ENCODE data around the gene PSMA5. TPM values are rescaled to one million over a fixed set of nuclear protein-coding genes. Genes with fewer than 3 reads are reported as not detected.

Gene PSMA5
- total RNA-seq, 1 donor from 2014 or later: 216 TPM

DNA sequence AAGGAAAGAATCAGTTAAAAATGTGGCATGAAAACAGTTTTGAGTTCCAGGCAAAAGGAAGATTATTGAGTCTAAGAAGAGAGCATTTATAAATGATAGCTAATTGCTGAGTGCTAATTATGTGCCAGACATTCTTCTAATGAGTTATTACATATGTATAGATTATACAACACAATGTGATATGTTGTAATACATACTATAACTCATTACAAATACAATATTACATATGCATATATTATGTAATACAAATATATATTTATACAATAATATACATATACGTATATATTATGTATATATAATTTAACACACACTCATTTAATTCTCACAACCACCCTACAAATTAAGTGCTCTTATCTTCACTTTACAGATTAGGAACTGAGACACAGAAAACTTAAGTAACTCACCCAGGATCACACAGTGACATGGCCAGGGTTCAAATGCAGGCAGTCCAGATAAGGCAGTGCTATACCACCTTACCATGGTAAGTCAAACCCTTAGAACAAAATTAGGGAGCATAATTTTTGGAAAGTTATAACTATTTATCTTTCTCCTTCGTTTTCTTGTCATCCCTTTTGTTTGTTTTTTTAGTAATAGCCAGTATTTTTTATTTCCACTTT, 32.5 kb downstream of the PSMA5 start:
- intact Hi-C loops (cut with micrococcal nuclease): no loop called here

DNA sequence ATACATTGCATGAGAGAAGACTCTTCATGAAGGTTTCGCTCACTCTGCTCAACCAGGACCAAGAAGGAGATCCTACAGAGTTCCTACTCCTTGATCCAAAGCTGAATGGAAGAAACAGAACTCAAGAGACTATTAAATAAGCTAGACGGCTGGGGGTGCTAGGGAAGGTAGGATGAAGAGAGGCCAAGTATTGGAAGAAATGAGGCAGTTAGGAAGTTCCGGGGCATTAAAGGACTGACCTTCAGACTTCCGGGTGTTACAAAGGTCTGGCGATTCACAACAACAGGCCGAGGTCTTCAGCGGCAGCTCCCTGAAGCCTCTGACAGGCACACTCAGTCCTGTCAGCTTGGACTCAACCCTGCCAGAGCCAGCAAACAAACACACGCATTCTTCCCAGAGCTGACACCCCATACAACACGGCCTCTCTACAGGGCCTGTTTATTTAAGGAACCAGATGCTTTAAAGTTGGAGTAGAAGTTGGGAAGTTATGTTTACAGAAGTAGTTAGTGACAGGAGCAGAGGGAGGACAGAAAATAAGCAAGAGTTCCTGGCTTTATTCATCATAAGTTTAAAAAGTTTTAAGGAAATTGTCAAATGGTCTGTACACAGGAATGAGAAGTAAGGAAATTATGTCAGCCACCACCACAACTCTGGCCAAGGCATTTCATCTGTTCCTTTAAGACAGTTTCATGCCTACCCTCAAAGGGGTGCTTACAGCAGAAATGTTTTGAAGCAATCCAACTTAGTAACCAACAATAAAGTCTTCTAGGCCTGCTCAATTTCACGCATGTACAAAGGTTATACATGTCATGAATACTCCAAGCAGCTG, 33.2 kb downstream of the PSMA5 start:
- intact Hi-C loops (cut with micrococcal nuclease): no loop called here

DNA sequence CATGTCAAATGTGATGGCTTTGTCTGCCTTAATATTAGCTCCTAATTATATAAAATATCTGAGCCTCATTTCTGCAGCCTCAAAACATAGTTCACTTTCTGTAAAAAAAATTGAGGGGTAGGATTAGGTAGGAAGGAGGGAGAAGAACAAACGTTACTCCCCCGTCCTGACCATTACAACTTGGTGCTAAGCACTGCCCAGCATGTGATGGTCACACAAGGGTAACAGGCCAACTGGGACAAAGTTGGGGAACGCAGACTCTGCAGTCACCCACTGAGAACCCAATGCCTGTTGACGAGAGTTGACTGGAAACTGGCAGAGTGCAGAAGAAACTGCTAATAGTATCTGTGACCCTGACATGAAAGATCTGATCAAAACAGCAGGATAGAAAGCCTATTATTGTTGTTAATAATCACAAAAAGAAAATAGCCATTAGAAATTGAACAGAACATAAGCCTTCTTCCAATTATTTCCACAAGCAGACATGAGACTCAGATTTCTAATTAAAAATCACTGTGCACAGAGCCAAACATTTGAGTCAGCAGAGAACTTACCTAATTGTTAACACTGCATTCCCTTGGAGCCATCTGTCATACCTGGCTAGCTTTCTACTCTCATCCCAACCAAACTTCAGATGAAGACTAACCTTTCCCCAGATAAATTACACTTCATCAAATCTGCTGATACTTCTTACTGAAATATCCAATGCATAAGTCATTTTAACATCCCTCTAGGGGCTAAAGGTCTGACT, 34.0 kb downstream of the PSMA5 start:
- intact Hi-C loops (cut with micrococcal nuclease): no loop called here

DNA sequence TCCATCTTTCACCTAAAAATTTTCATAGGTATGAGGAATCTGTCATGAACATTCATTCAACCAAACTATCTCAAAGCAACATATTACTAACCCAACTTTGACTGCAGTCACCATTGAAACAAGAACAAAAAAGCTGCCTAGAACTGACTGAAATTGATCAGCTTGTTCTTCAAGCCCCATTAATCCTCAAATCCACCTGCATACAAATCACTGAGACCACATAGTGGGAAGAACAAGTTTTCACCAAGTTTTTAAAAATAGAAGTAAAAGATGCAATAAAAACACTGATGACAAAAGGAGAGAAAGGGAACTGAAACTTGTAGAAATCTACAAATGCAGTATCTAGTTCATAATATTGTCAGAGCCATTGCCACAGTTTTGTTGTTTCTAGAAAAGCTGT, 34.6 kb downstream of the PSMA5 start:
- intact Hi-C loops (cut with micrococcal nuclease): no loop called here

DNA sequence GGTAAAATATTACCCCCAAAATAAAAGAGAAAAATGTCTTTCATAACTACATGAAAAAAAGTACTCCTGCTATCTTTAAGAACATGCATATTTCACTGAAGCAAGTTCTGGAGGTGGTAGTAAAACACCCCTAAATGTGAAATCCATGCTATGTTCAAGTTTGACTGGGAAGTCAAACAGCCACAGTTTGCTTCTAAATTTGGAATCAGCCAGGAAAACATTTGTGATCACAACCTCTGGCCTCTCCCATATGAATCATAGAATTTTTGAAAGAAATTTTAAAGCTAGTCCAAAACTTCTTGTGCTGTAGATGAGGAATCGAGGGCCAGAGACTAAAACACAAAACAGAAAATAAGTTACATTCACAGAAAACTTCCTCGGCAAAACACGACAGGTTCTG, 35.1 kb downstream of the PSMA5 start:
- intact Hi-C loops (cut with micrococcal nuclease): no loop called here

DNA sequence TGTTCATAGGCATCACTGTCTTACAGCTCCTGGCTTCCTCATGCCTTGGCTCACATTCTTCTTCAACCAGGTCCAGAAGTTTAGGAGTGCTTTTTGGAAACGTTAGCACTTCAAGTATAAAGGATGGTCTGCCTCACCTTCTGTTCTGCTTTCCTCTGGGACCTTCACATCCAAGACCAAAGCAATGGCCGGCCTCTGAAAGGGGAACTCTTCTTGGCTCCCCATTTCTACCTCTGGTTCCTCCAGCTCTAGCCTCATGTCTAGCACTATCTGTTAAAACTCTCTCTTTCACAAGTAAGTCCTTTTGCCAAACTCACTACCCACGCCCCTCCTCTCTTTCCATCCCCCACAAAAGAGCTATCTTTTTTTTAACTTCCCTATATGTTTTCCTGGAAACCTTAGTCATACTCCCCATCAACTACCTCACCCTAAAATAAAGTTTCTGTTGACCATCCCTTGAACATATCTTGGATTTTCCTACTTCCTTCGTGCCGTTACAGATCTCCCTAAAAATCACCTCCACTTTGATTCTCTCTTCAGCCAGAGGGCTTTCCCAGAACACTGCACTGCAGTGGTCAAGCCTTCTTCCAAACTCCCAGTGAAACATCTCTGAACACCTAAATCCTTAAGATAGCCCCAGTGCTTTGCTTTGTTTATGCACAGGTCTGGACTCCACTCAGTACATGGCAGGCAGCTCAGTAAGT, 36.5 kb downstream of the PSMA5 start:
- intact Hi-C loops (cut with micrococcal nuclease): no loop called here

DNA sequence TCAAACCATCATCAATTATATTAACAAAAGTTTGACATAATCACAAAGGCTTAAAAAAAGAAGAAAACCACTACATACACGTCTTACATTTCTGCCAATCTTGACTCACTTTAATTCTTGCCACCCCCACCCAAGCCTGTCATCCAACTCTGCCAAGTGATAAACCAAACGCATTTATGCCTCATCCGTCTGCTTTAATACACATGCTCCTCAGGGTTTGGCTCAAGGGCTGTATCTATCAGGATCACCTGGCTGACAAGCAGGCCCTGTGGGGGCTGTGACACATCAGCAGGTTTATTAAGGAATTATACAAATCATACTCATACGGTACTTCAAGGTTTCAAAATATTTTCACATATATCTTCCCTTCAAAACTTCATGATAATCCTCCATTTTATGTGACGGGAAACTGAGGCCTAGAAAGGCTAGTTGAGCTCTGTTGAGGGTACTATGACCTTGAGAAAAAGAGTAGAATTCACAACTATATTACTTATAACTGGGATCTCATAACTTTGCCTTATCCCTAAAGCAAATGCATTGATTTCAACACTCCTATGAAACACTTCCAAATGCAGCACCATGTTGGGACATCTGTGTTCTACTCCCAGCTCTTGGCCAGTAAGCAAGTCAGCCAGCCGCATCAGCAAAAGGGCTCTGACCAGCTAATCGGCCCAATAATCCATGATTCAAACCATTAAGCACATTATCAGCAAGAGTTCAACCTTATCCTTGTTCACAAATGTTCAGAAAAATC, 37.2 kb downstream of the PSMA5 start:
- intact Hi-C loops (cut with micrococcal nuclease): no loop called here

DNA sequence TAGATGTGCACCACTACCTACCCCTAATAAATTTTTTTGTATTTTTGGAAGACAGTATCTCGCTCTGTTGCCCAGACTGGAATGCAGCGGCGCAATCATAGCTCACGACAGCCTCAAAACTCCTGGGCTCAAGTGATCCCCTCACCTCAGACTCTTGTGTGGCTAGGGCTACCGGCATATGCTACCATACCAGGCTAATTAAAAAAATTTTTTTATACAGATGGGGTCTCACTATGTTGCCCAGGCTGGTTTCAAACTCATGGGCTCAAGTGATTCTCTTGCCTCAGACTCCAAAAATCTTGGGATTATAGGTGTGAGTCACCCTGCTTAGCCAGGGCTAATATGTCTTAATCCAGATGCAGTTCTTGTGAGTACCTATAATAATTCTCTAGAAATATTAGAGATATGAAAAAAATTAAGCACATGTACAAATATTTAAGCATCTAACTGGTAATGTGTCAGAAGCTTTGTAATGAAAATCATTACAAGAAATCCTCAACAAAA, 38.0 kb downstream of the PSMA5 start:
- intact Hi-C loops (cut with micrococcal nuclease): no loop called here

DNA sequence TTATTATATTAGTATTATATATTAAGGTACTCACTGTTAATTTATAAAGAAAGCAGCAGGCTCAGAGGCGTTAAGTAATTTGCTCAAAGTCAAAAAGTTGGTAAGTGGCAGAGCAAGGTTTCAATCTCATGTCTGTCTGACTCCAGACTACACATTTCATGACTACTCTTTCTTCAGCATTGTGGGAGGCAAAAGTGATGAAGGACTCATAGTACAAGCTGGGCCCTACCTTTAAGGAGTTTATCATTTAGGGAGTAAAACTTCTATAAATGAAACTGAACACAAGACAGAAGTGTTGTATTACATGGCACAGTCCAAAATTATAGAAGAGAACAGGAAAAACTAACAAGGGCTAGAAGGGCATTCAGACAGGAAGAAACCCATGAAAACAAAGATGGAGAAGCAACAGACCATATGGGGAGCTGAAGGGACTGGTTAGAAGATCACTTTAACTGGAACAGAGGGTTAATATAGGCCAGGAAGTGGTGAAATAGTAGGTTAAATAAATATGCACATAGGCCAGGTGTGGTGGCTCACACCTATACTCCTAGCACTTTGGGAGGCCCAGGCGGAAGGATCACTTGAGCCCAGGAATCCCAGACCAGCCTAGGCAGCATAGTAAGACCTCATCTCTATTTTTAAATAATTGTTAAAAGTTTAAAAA, 40.1 kb downstream of the PSMA5 start:
- intact Hi-C loops (cut with micrococcal nuclease): no loop called here

DNA sequence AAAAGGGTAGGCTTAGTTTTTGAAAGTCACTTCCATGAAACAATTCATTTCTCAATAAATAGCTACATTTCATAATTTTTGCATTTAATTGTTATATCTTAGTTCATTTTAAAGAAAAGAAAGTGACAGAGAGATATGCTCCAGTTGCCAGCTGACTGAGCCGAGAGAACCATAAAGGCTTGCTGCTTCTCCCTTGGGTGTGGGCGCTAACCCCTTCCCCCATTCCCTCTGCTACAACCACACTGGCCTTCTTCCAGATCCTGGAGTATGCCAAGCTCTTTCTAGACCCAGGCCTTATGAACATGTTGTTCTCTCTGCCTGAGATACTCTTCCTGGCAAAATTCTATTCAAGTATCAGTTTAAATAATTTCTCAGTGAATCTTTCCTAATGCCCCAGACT, 40.8 kb downstream of the PSMA5 start:
- intact Hi-C loops (cut with micrococcal nuclease): no loop called here

DNA sequence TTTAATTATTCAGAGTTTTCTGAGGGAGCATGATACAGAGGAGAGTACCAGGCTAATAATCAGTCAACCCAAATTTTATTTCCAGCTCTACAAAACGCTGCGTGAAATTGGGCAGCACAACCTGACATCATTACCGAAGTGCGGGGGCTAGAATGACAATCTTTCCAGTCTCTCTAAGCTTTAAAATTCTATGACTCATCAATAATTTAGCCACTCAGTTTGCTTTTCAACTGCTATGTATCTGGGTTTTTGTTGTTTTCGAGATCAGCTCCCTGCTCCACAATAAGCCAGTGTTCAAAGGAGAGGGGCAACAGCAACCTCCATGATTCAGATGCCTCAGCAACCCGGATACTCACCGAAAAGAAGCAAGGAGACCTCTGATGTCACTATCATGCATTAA, 42.4 kb downstream of the PSMA5 start:
- intact Hi-C loops (cut with micrococcal nuclease): no loop called here

DNA sequence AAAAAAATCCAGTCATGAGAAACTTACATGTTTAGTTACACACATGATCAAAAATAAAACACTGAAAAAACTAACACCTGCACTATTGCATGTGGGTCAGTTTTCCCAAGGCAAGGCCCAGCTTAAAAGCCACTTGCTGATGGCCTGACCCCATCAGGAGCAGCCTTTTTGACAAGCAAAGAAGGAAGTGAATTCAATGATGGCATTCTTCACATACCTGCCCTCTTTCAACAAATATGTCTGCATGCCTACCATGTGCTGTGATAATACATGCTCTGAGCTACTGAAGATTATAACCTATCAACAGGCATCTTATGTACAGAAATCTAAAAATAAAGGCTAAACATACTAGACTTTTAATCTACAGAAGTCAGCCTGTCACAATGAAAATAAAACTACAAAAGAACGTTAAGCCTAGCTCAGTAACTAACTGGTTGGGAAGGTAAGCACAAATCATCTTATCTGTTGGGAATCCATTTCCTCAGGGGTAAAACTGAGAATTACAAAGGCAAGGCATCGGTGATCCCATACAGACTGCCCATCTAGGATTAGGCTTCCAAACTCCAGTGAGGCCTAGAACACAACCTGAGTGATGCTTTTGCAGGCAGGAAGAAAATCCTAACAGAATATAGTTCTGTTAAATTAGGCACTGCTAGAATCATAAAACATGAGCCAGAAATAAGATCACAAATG, 43.0 kb downstream of the PSMA5 start:
- intact Hi-C loops (cut with micrococcal nuclease): no loop called here

DNA sequence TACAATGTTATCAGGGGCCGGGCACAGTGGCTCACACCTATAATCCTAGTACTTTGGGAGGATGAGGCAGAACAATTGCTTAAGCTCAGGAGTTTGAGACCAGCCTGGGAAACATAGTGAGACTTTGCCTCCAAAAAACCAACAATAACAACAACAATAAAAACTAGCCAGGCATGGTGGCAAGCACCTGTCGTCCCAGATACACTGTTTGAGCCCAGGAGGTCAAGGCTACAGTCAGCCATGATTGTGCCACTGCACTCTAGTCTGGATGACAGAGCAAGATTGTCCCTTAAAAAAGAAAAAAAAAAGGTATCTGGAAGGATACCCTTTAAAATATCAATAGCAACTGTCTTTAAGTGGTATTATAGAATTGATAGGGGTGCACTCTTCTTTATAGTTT, 44.7 kb downstream of the PSMA5 start:
- intact Hi-C loops (cut with micrococcal nuclease): no loop called here

DNA sequence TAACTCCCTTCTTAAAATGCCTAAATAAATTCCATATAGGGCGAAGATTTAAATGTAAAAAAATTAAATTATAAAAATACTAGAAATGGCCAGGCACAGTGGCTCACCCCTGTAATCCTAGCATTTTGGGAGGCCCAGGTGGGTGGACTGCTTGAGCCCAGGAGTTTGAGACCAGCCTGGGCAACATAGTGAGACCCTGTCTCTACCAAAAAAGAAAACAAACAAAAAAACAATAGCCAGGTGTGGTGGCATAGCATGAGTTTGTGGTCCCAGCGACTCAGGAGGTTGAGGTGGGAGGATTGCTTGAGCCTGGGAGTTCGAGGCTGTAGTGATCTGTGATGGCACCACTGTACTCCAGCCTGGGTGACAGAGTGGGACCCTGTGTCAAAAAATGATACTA, 46.3 kb downstream of the PSMA5 start:
- intact Hi-C loops (cut with micrococcal nuclease): no loop called here

DNA sequence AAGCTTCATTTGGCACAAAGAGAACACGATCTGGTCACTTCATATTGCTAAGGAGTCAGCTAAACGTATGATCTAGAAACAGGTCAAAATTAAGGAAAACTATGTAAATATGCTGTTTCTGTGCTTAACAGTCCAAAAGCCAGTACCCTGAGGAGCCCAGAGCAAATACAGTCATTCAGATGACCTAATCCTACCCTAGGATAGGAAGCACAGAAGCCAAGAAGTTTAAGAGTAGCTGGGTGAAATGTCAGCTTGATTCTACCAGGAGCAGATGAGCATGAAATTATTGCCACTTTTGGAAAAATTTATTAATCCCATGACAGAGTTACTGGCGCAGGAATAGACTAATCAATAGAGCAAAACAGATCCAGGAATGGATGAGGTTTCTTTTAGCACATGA, 46.8 kb downstream of the PSMA5 start:
- intact Hi-C loops (cut with micrococcal nuclease): no loop called here

DNA sequence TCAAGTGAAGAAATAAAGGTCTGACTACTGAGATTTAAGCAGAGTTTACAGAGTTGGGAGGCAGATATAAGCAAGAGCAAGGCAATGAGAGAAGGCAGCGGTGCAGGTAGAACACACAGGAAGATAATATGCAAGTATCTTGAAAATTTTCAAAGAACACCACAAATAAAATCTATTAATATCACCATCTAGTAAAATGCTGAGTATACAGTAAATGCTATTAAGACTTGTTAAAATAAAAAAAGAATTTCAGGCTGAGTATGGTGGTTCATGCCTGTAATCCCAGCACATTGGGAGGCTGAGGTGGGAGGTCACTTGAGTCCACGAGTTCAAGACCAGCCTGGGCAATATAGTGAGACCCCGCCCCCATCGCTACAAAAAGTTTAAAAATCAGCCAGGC, 48.5 kb downstream of the PSMA5 start:
- intact Hi-C loops (cut with micrococcal nuclease): no loop called here

DNA sequence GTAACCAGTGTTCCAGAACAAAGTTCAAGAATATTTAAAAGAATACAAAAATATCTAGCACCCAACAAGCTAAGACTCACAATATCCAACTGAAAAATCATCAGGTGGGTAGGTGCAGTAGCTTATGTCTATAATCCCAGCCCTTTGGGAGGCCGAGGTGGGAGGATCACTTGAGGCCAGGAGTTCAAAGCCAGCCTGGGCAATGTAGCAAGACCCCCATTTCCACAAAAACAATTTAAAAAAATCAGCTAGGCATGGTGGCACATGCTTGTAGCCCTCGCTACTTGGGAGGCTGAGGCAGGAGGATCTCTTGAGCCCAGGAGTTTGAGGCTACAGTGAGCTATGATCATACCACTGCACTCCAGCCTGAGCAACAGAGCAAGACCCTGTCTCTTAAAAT, 52.6 kb downstream of the PSMA5 start:
- intact Hi-C loops (cut with micrococcal nuclease): loop anchor here (2.0 to 5.0 kb wide), 2 partner anchors 23 to 36 kb away; partner anchors contain the start of gene SORT1

DNA sequence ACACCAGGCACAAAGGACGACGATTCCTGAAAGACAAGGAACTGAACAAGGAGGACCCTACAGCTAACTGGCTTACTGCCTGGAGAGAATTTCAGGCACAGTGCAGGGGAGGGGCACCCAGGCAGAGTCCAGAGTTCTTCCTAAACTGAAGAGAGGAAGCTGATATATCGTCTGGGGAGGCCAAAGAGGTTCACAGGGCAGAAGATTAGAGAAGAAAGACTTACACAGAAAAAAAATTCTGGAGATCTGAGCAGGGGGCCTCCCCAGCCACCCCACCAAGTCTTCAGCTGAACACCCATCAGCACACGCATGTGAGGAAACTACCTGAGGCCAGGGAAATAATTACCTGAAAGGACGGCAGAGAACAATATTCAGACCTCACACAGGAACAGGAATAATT, 53.1 kb downstream of the PSMA5 start:
- intact Hi-C loops (cut with micrococcal nuclease): loop anchor here (5.0 kb wide), 1 partner anchor 36 kb away; no protein-coding TSS in a partner anchor

DNA sequence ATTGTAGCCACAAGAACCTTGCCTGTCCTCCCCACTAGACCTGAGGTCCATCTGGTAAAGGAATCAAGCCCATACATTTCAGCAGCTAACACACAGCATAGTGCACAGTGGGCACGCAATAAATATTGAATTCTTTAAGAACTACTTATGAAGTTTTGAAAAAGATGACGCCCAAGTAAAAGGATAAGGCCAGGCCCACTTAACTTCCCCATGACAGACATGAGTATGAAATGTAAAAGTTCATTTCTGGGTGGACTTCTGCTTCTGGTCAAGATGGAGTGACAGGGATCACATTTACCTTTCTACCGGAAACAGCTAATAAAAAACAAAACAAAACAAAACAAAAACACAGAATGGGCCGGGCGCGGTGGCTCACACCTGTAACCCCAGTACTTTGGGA, 54.0 kb downstream of the PSMA5 start:
- intact Hi-C loops (cut with micrococcal nuclease): loop anchor here (5.0 kb wide), 1 partner anchor 35 kb away; no protein-coding TSS in a partner anchor

All from T-helper 1 cell treated with Interleukin-12 subunit alpha and Interleukin-12 subunit beta and Interleukin-4 antibody, amounts not matched to agents 30 ng/mL and 1 ng/mL, for 36 hours (primary cell).